ENCODE data around the gene GPRC5B. TPM values are rescaled to one million over a fixed set of nuclear protein-coding genes. Genes with fewer than 3 reads are reported as not detected.
A peak's percentile ranks its signal among the peaks of the same experiment; 100 is the strongest.

The GPRC5B gene
- total and polyA plus RNA-seq, 2 of the 8 experiments (the other 6 are each of a cell fraction or from before 2014, with no cell fraction given) = 106 to 160 TPM

DNA sequence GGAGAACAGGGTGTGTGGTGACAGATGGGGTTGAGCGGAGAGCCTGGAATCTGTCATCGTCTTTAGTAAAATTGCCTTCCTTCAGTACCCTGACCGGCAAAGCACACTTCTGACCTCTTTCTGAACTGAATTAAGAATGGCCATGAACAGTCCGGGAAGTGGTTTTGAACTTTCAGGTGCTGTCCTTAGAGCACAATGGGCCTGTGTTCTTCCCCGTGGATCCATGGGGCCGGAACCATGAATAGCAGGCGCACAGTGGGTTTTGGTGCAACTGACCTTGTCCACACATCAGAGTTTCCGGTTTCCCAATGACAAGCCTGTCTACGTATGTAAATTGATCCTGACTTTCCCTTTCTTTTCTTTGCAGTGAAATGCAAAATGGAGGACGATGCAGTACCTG is 28.5 kb downstream of the GPRC5B start:
- no peak for DNase-seq (ENCODE audit: low read depth in 1 of 2, low spot score in 2 of 2)
- Histone ChIP-seq H3K18ac (ENCODE audit: extremely low read depth, low read length) (no peak overlapping the region), H3K4me3 (ENCODE audit: extremely low read depth in 1 of 4, insufficient read depth in 2 of 4, low read depth in 3 of 4, low read length in 4 of 4) (no peak overlapping the region), H4K91ac (replicated peaks; ENCODE audit: insufficient read length, low read length) (no peak overlapping the region), H3K27ac (ENCODE audit: low read depth, low read length) (no peak overlapping the region), H3K14ac (ENCODE audit: insufficient read length) (no peak overlapping the region), H3K4me2 (ENCODE audit: insufficient read depth in 1 of 2, low read depth in 2 of 2, low read length in 2 of 2) (no peak overlapping the region), H3K9me3 (ENCODE audit: insufficient read depth in 2 of 2, low read depth in 1 of 2, low read length in 1 of 2) (no peaks in the 10 kb centered on the region), H4K20me1 (replicated peaks in 1 of 2; ENCODE audit: control insufficient read depth in 1 of 2, insufficient read depth in 2 of 2, low read length in 2 of 2) (no peaks in the 10 kb centered on the region), H2AFZ (ENCODE audit: low read length) (no peak overlapping the region), H2BK15ac (ENCODE audit: low read length) (no peak overlapping the region), H3K23ac (ENCODE audit: insufficient read length) (no peak overlapping the region), H2BK120ac (replicated peaks; ENCODE audit: low read depth, low read length) (no peak overlapping the region), H2AK5ac (ENCODE audit: low read depth, low read length) (peak overlapping the region; percentile 54; the same call in 1 of the 2 replicates), H3K56ac (replicated peaks; ENCODE audit: insufficient read length, low read depth, low read length) (no peak overlapping the region), H3K79me2 (ENCODE audit: control insufficient read depth in 1 of 2, insufficient read depth in 2 of 2, low read length in 2 of 2) (peaks cover 0 to 9% of the 10 kb centered on the region in 2 experiments; a peak in 2 of 4 replicates), H3K4me1 (replicated peaks in 1 of 4; ENCODE audit: control insufficient read depth in 3 of 4, insufficient read depth in 4 of 4, low read length in 3 of 4) (peaks cover 14 to 55% (median 42%) of the 10 kb centered on the region in 4 experiments), H3K4ac (replicated peaks; ENCODE audit: insufficient read length, low read depth, low read length) (no peak overlapping the region), H3K23me2 (ENCODE audit: low read depth, low read length) (peaks cover 2% of the 10 kb centered on the region; the same call in 1 of the 2 replicates), H4K5ac (ENCODE audit: insufficient read length, low read depth, low read length) (no peak overlapping the region), H3K9ac (replicated peaks in 1 of 4; ENCODE audit: extremely low read depth in 1 of 4, low read depth in 3 of 4, low read length in 3 of 4) (no peak overlapping the region), H4K8ac (ENCODE audit: extremely low read depth, insufficient read depth, low read length) (no peak overlapping the region), H2BK5ac (ENCODE audit: low read depth, low read length) (no peak overlapping the region), H2BK20ac (ENCODE audit: low read length) (no peak overlapping the region), H3K36me3 (ENCODE audit: control insufficient read depth in 2 of 4, insufficient read depth in 4 of 4, low read length in 3 of 4) (peaks cover 10 to 48% (median 17%) of the 10 kb centered on the region in 4 experiments; a peak in 7 of 8 replicates), H3K79me1 (ENCODE audit: low read depth, low read length) (no peaks in the 10 kb centered on the region; the same call in 1 of the 2 replicates), H3K27me3 (replicated peaks in 1 of 4; ENCODE audit: control insufficient read depth in 3 of 4, extremely low read depth in 1 of 4, insufficient read depth in 3 of 4, low read length in 3 of 4) (no peaks in the 10 kb centered on the region), H2BK12ac (ENCODE audit: low read depth, low read length) (no peak overlapping the region)
- POLR2A ChIA-PET (ENCODE audit: partially characterized antibody) = interaction anchor here (1.4 to 9.2 kb wide), 6 partner anchors 8 to 138 kb away, joined by 4 to 114 read pairs (median 18); partner anchors contain the start of genes GPRC5B, IQCK and KNOP1
- 96% methylated on average over 10 of the region's 10 CpGs; no CpG with 5 or more reads in 1 of the 2 experiments for WGBS, 2 experiments (ENCODE audit: extremely low coverage in 1 of 2, insufficient coverage in 1 of 2, insufficient read length in 1 of 2, insufficient replicate concordance in 2 of 2, low coverage in 1 of 2, low lambda C conversion rate in 2 of 2, missing lambda C conversion rate in 1 of 2)
- TF ChIP-seq ATF2 (IDR thresholded peaks at IDR 0.05; ENCODE audit: low read length) = no peak
- no peak for FAIRE-seq
- CTCF ChIA-PET (ENCODE audit: partially characterized antibody) = no interaction called here
